G401 (cell line): ENCODE data around the gene STK38L. TPM values are rescaled to one million over a fixed set of nuclear protein-coding genes. Genes with fewer than 3 reads are reported as not detected.

Experiments used
- DNase-seq: peaks from one replicate; pipeline ENCODE4 v3.0.0-alpha.2; 2015; ENCODE audit warnings: low spot score
- in situ Hi-C: cut with HindIII; loops from 2 replicates; pipeline ENCODE4 v1.10.0; 2016; ENCODE audit warnings: low sequenced_read_pairs, mixed read lengths
- total RNA-seq: library from RNA; depleted of rRNA; stranded (reverse); fragments of >200 nt; shearing (Covaris generic); gene quantifications from 2 replicates; pipeline ENCODE4 v1.2.3, GENCODE V29; 2014

The STK38L gene
- total RNA-seq, 1 experiment from 2014 or later: 13.9 TPM

GRCh38 chr12:27271206-27271605, 27.1 kb downstream of the STK38L start:
- in situ Hi-C loops: no loop called here

GRCh38 chr12:27272373-27273028, 28.4 kb downstream of the STK38L start:
- DNase-seq: no peak
- in situ Hi-C loops: no loop called here

More at GRCh38 chr12:27271206-27271605, 27.1 kb downstream of the STK38L start:
- no peak for DNase-seq

GRCh38 chr12:27273114-27273513, 29.0 kb downstream of the STK38L start:
- in situ Hi-C loops: no loop called here
- no peak for DNase-seq

GRCh38 chr12:27274706-27275105, 30.6 kb downstream of the STK38L start:
- DNase-seq: no peak
- in situ Hi-C loops: no loop called here

- in situ Hi-C loops: no loop called here
Measured at GRCh38 chr12:27276275-27276674, 32.2 kb downstream of the STK38L start.

GRCh38 chr12:27277846-27278260, 33.8 kb downstream of the STK38L start:
- in situ Hi-C loops: no loop called here
- DNase-seq: peak; percentile 79

More at GRCh38 chr12:27276275-27276674, 32.2 kb downstream of the STK38L start:
- DNase-seq: no peak

GRCh38 chr12:27279826-27280225, 35.7 kb downstream of the STK38L start:
- in situ Hi-C loops: no loop called here
- DNase-seq: no peak

GRCh38 chr12:27280412-27280811, 36.3 kb downstream of the STK38L start:
- no peak for DNase-seq
- in situ Hi-C loops: no loop called here

GRCh38 chr12:27282754-27283153, 38.7 kb downstream of the STK38L start:
- in situ Hi-C loops: no loop called here
- no peak for DNase-seq

- in situ Hi-C loops: no loop called here
Measured at GRCh38 chr12:27284021-27284420, 39.9 kb downstream of the STK38L start.

GRCh38 chr12:27284751-27285150, 40.7 kb downstream of the STK38L start:
- in situ Hi-C loops: no loop called here
- no peak for DNase-seq

More at GRCh38 chr12:27284021-27284420, 39.9 kb downstream of the STK38L start:
- no peak for DNase-seq

- in situ Hi-C loops: no loop called here
- no peak for DNase-seq
Measured at GRCh38 chr12:27285403-27285802, 41.3 kb downstream of the STK38L start.

- DNase-seq: no peak
- in situ Hi-C loops: no loop called here
Measured at GRCh38 chr12:27289414-27289813, 45.3 kb downstream of the STK38L start.

GRCh38 chr12:27290501-27291168, 46.5 kb downstream of the STK38L start:
- DNase-seq: no peak
- in situ Hi-C loops: no loop called here

- in situ Hi-C loops: no loop called here
- DNase-seq: no peak
Measured at GRCh38 chr12:27291862-27292261, 47.8 kb downstream of the STK38L start.

- no peak for DNase-seq
- in situ Hi-C loops: no loop called here
Measured at GRCh38 chr12:27292718-27293117, 48.6 kb downstream of the STK38L start.

- DNase-seq: no peak
- in situ Hi-C loops: no loop called here
Measured at GRCh38 chr12:27293463-27293862, 49.4 kb downstream of the STK38L start.

- in situ Hi-C loops: no loop called here
- DNase-seq: no peak
Measured at GRCh38 chr12:27296674-27297073, 52.6 kb downstream of the STK38L start.

- in situ Hi-C loops: no loop called here
- no peak for DNase-seq
Measured at GRCh38 chr12:27297566-27297965, 53.5 kb downstream of the STK38L start.

- in situ Hi-C loops: no loop called here
- no peak for DNase-seq
Measured at GRCh38 chr12:27299102-27299501, 55.0 kb downstream of the STK38L start.

- in situ Hi-C loops: no loop called here
- DNase-seq: no peak
Measured at GRCh38 chr12:27300226-27300625, 56.1 kb downstream of the STK38L start.
